GM12878 (cell line): ENCODE results near the gene P3H3. TPM values are rescaled to one million over a fixed set of nuclear protein-coding genes. Genes with fewer than 3 reads are reported as not detected.

Experiments
- ATAC-seq: fragments of 200-7000 bp; cut with Tn5 transposase; 3 replicates; pipeline ENCODE4 v1.9.1; 2020; ENCODE audit warnings: mild to moderate bottlenecking, moderate library complexity
- BruUV-seq: library from RNA; stranded (reverse); fragments of 400-500 nt; replicated peaks from 2 replicates; lab custom pipeline; 2021; lab: Mats Ljungman, UMichigan
- CTCF ChIA-PET: fragments of 300-600 bp; sonication (Branson Sonifier 250); formaldehyde crosslinking; extraction: SDS; loops from one replicate; lab custom pipeline; 2021; ENCODE audit warnings: inconsistent platforms; lab: Yijun Ruan, JAX
- POLR2A ChIA-PET: fragments of 350-600 bp; formaldehyde crosslinking; extraction: SDS; loops from one replicate; lab custom pipeline; 2021; ENCODE audit warnings: inconsistent platforms; lab: Charles Lee
- RAD21 ChIA-PET: fragments of 300-600 bp; sonication (Branson Sonifier 250); formaldehyde crosslinking; loops from one replicate; lab custom pipeline; 2023; ENCODE audit warnings: antibody characterized with exemption; ENCODE audit not compliant: unreplicated experiment; lab: Charles Lee
- SMC1A ChIA-PET: fragments of 300-600 bp; sonication (Branson Sonifier 250); formaldehyde crosslinking; loops from one replicate; lab custom pipeline; 2023; ENCODE audit not compliant: unreplicated experiment, uncharacterized antibody; lab: Charles Lee
- DNase-seq: peaks from one replicate; pipeline ENCODE4 v3.0.0-alpha.2; 2011; ENCODE audit warnings: low read depth, low spot score
- FAIRE-seq: peaks from 3 replicates; lab custom pipeline; 2011; peaks lifted over from hg19 to GRCh38; lab: Jason Lieb, UNC
- H2AFZ ChIP-seq: 2 replicates; pipeline ENCODE4 v1.6.0; 2011; ENCODE audit warnings: low read depth, low read length, control low read depth; ENCODE audit not compliant: control insufficient read depth
- H3K27ac ChIP-seq: 2 replicates; pipeline ENCODE4 v1.5.1; 2011; ENCODE audit warnings: control low read depth; ENCODE audit not compliant: control insufficient read depth, insufficient read depth
- H3K27me3 ChIP-seq, 2 experiments: replicated peaks in 1 of 2; 2 replicates each; pipeline versions ENCODE4 v1.6.0 to v1.6.1; 2011; ENCODE audit warnings: low read length in 1 of 2; ENCODE audit not compliant: control insufficient read depth in 2 of 2, insufficient read depth in 2 of 2
- H3K36me3 ChIP-seq, 2 experiments: 2 replicates each; pipeline ENCODE4 v1.5.1; 2011; ENCODE audit warnings: low read length in 1 of 2; ENCODE audit not compliant: control insufficient read depth in 2 of 2, insufficient read depth in 2 of 2
- H3K4me1 ChIP-seq: 2 replicates; pipeline ENCODE4 v1.6.1; 2011; ENCODE audit warnings: mild to moderate bottlenecking, low read length, moderate library complexity, mixed read lengths; ENCODE audit not compliant: control insufficient read depth, insufficient read depth
- H3K4me2 ChIP-seq: 2 replicates; pipeline ENCODE4 v1.6.0; 2011; ENCODE audit warnings: control low read depth; ENCODE audit not compliant: control insufficient read depth, insufficient read depth
- H3K4me3 ChIP-seq: fragments of 200-600 bp; sonication (generic); 2 replicates; pipeline ENCODE4 v1.5.1; 2016
- H3K79me2 ChIP-seq: 2 replicates; pipeline ENCODE4 v1.6.0; 2011; ENCODE audit warnings: low read length; ENCODE audit not compliant: control insufficient read depth, insufficient read depth
- H3K9ac ChIP-seq: 2 replicates; pipeline ENCODE4 v1.8.0; 2011; ENCODE audit warnings: low read length, control low read depth, mixed read lengths; ENCODE audit not compliant: control insufficient read depth, insufficient read depth
- H3K9me3 ChIP-seq: replicated peaks from 3 replicates; pipeline ENCODE4 v1.5.1; 2011; ENCODE audit warnings: mild to moderate bottlenecking, low read length; ENCODE audit not compliant: control insufficient read depth, insufficient read depth
- H4K20me1 ChIP-seq: 2 replicates; pipeline ENCODE4 v1.6.0; 2011; ENCODE audit not compliant: control insufficient read depth, insufficient read depth
- BCL11A ChIP-seq: IDR thresholded peaks from 2 replicates; pipeline ENCODE4 v1.6.1; 2011; ENCODE audit warnings: low read depth, low read length
- CHD2 ChIP-seq: IDR thresholded peaks from 2 replicates; pipeline ENCODE4 v1.6.1; 2011; ENCODE audit warnings: low read depth, low read length, improper control_type of control experiment, borderline replicate concordance
- CTCF ChIP-seq, 3 experiments: IDR thresholded peaks in 2 of 3; conservative IDR thresholded peaks in 1 of 3; 2 replicates each; pipeline ENCODE4 v1.5.1; 2011; ENCODE audit warnings: low read depth in 3 of 3, low read length in 3 of 3, mild to moderate bottlenecking in 3 of 3, control low read depth in 2 of 3, moderate library complexity in 2 of 3, inconsistent platforms in 1 of 3, mixed read lengths in 1 of 3; ENCODE audit not compliant: control insufficient read depth in 2 of 3, insufficient read depth in 1 of 3; ENCODE audit errors: extremely low read depth in 1 of 3
- IRF5 ChIP-seq: fragments of 450-650 bp; IDR thresholded peaks from 2 replicates; pipeline ENCODE4 v1.6.1; 2017; ENCODE audit warnings: borderline replicate concordance
- LARP7 ChIP-seq: fragments of 450-650 bp; IDR thresholded peaks from 2 replicates; pipeline ENCODE4 v1.6.1; 2017; ENCODE audit warnings: mild to moderate bottlenecking
- MLLT1 ChIP-seq: fragments of 450-650 bp; IDR thresholded peaks from 2 replicates; pipeline ENCODE4 v1.6.1; 2016; ENCODE audit warnings: mild to moderate bottlenecking
- MTA3 ChIP-seq: IDR thresholded peaks from 2 replicates; pipeline ENCODE4 v1.6.1; 2012; ENCODE audit warnings: low read length, inconsistent platforms, borderline replicate concordance
- NBN ChIP-seq: fragments of 450-650 bp; IDR thresholded peaks from 2 replicates; pipeline ENCODE4 v1.6.1; 2016
- PKNOX1 ChIP-seq: fragments of 450-650 bp; IDR thresholded peaks from 2 replicates; pipeline ENCODE4 v1.6.1; 2016; ENCODE audit warnings: mild to moderate bottlenecking
- POU2F2 ChIP-seq: IDR thresholded peaks from 3 replicates; pipeline ENCODE4 v1.6.1; 2011; ENCODE audit warnings: low read depth, mild to moderate bottlenecking, low read length, borderline replicate concordance
- RELA ChIP-seq: fragments of 450-650 bp; IDR thresholded peaks from 2 replicates; pipeline ENCODE4 v1.8.0; 2014; ENCODE audit warnings: borderline replicate concordance; ENCODE audit not compliant: partially characterized antibody
- SMAD1 ChIP-seq: fragments of 450-650 bp; IDR thresholded peaks from 2 replicates; pipeline ENCODE4 v1.6.1; 2018; ENCODE audit warnings: mild to moderate bottlenecking, low read depth; ENCODE audit not compliant: partially characterized antibody
- TCF7 ChIP-seq: IDR thresholded peaks from 2 replicates; pipeline ENCODE4 v1.6.1; 2014; ENCODE audit warnings: antibody characterized with exemption, borderline replicate concordance
- ZSCAN29 ChIP-seq: fragments of 450-650 bp; IDR thresholded peaks from 2 replicates; pipeline ENCODE4 v1.6.1; 2017; ENCODE audit warnings: mild to moderate bottlenecking, moderate library complexity
- WGBS: methylation state at CpG from one replicate; pipeline ENCODE4 v1.1.6; 2016; ENCODE audit warnings: low lambda C conversion rate; ENCODE audit not compliant: insufficient replicate concordance, insufficient coverage; ENCODE audit errors: missing lambda C conversion rate; 5-methylcytosine and 5-hydroxymethylcytosine counted together
- in situ Hi-C: fragments of 300-500 bp; cut with MboI; formaldehyde crosslinking; loops from 9 replicates; pipeline ENCODE4 v1.14.3; 2018; ENCODE audit warnings: mixed read lengths
- intact Hi-C: fragments of 100-400 bp; cut with micrococcal nuclease; formaldehyde crosslinking; loops from one replicate; pipeline ENCODE4 v1.14.2; 2022; ENCODE audit not compliant: unreplicated experiment
- polyA plus RNA-seq, 11 experiments: library from polyadenylated mRNA; depleted of rRNA in 4 of 11; unstranded in 6 of 11; stranded (reverse) in 5 of 11; fragments of >200 nt; fragmentation: Nextera tagmentation in 4 of 11; fragmentation: Illumina TruSeq in 1 of 11; extraction: Ambion mirVana in 4 of 11; extraction: Trizol in 1 of 11; gene quantifications; 1 replicate in 1 of 11; 2 replicates in 10 of 11; pipeline versions ENCODE4 v1.2.1 to v1.2.3, GENCODE V29; 2011 to 2016; ENCODE audit warnings: inconsistent platforms in 2 of 11, missing spikeins in 2 of 11, low read depth in 1 of 11
- total RNA-seq, 4 experiments: library from RNA; depleted of rRNA in 3 of 4; stranded (reverse); fragments of >200 nt in 3 of 4; fragmentation: Illumina TruSeq in 1 of 4; extraction: Trizol in 1 of 4; gene quantifications; 2 replicates each; pipeline versions ENCODE4 v1.2.1 to v1.2.3, GENCODE V29; 2013 to 2021

The P3H3 gene
- total and polyA plus RNA-seq, 10 of the 15 experiments (the other 5 are each of a cell fraction or from before 2014, with no cell fraction given): 0.03 to 0.21 (median 0.05) TPM; not detected in 7

- ChIA-PET RAD21 (interaction anchor here (1.0 to 1.4 kb wide), 3 partner anchors 8 to 69 kb away, joined by 3 to 6 read pairs (median 5); partner anchors contain the start of gene MLF2), POLR2A (no interaction called here), SMC1A (interaction anchor here (0.5 to 2.0 kb wide), 4 partner anchors 10 to 44 kb away, joined by 4 to 6 read pairs (median 4); no protein-coding TSS in a partner anchor), CTCF (interaction anchor here (0.7 to 3.5 kb wide), 7 partner anchors 15 to 258 kb away, joined by 3 to 12 read pairs (median 4); partner anchors contain the start of gene MLF2)
- Histone ChIP-seq H2AFZ (no peak within 1 kb of the TSS), H3K27me3 (peaks cover 9 to 23% of the 10 kb centered on the region in 2 experiments), H3K9me3 (no peaks in the 10 kb centered on the region), H3K4me3 (no peak within 1 kb of the TSS), H3K27ac (no peak within 1 kb of the TSS), H3K4me1 (no peaks in the 10 kb centered on the region; the same call in 1 of the 2 replicates), H3K79me2 (no peaks in the 10 kb centered on the region), H3K36me3 (no peaks in the 10 kb centered on the region), H3K9ac (no peak within 1 kb of the TSS), H4K20me1 (no peaks in the 10 kb centered on the region), H3K4me2 (no peak within 1 kb of the TSS)
- 8% methylated on average over 11 of the region's 28 CpGs for WGBS
- DNase-seq (no peak), FAIRE-seq (no peak), ATAC-seq (no peak)
- in situ Hi-C loops (no loop called here), intact Hi-C loops (no loop called here)
- no TSS peak for BruUV-seq
- TF ChIP-seq LARP7: no peak
- TF ChIP-seq MTA3: no peak
- no peak for TF ChIP-seq IRF5
- no peak for TF ChIP-seq ZSCAN29
- no peak for TF ChIP-seq PKNOX1
- TF ChIP-seq BCL11A: no peak
- no peak for TF ChIP-seq TCF7
- TF ChIP-seq MLLT1: no peak
- TF ChIP-seq NBN: no peak
- TF ChIP-seq CHD2: no peak
- no peak for TF ChIP-seq SMAD1
- TF ChIP-seq RELA: no peak
- no peak for TF ChIP-seq CTCF (IDR thresholded peaks at IDR 0.05 in 2 of 3, conservative IDR thresholded peaks at IDR 0.05 in 1 of 3; ENCODE audit: control insufficient read depth in 2 of 3, extremely low read depth in 1 of 3, insufficient read depth in 1 of 3, low read depth in 3 of 3, low read length in 3 of 3)
- no peak for TF ChIP-seq POU2F2
Measured at GRCh38 chr12:6821591-6822425, 6.4 kb upstream of the P3H3 start, which contains the start of gene GPR162. GPR162 (plus strand) TSS chr12:6821821; CDS start chr12:6823899, 2,078 bp downstream.
